Measurements from ENCODE around the gene RAB36.

- TF ChIP-seq CTCF (IDR thresholded peaks at IDR 0.05) = no peak
- TF ChIP-seq POLR2AphosphoS5 (IDR thresholded peaks at IDR 0.05) = no peak
- no peak for TF ChIP-seq POLR2A (IDR thresholded peaks at IDR 0.05; ENCODE audit: low read depth)
Measured at GRCh38 chr22:23107487-23108248, 37.6 kb upstream of the RAB36 start.

All from esophagus muscularis mucosa (tissue), 3 donors.